ENCODE data around the gene TPSG1. TPM values are rescaled to one million over a fixed set of nuclear protein-coding genes. Genes with fewer than 3 reads are reported as not detected.

TPSG1 gene
- total and polyA plus RNA-seq, 2 of the 13 experiments (the other 11 are each of a cell fraction or from before 2014, with no cell fraction given): not detected

- TF ChIP-seq ZFAT (CRISPR knock-in tag; conservative IDR thresholded peaks at IDR 0.05) (peak; percentile 76; the same call in 1 of the 2 replicates), BCL6 (CRISPR knock-in tag; IDR thresholded peaks at IDR 0.05) (peak; percentile 23; the same call in 1 of the 2 replicates), FOSL2 (CRISPR knock-in tag; IDR thresholded peaks at IDR 0.05) (0 out of 2 replicates have a peak, but pooled peaks have one; percentile 27), CBFB (CRISPR knock-in tag; IDR thresholded peaks at IDR 0.05) (no peak), PITX1 (CRISPR knock-in tag; IDR thresholded peaks at IDR 0.05) (peak; percentile 50), ZKSCAN8 (CRISPR knock-in tag; IDR thresholded peaks at IDR 0.05; ENCODE audit: borderline replicate concordance) (no peak), SRSF1 (optimal IDR thresholded peaks at IDR 0.05; ENCODE audit: low read depth, low read length) (no peak), KLF11 (CRISPR knock-in tag; IDR thresholded peaks at IDR 0.05) (0 out of 2 replicates have a peak, but pooled peaks have one; percentile 49), ZMAT3 (CRISPR knock-in tag; conservative IDR thresholded peaks at IDR 0.05) (peak; percentile 96), ZNF782 (CRISPR knock-in tag; IDR thresholded peaks at IDR 0.05; ENCODE audit: borderline replicate concordance) (peak; percentile 62; the same call in 1 of the 2 replicates), GABPB1 (CRISPR knock-in tag; IDR thresholded peaks at IDR 0.05) (peak; percentile 51; the same call in 1 of the 2 replicates), ZNF816 (CRISPR knock-in tag; IDR thresholded peaks at IDR 0.05; ENCODE audit: borderline replicate concordance) (peak; percentile 74), TFDP2 (CRISPR knock-in tag; IDR thresholded peaks at IDR 0.05) (0 out of 2 replicates have a peak, but pooled peaks have one; percentile 20), EHMT2 (IDR thresholded peaks at IDR 0.05; ENCODE audit: borderline replicate concordance, low read depth, low read length) (peak; percentile 90; the same call in 1 of the 2 replicates), DPF2 (CRISPR knock-in tag; IDR thresholded peaks at IDR 0.05; ENCODE audit: borderline replicate concordance, low read depth) (no peak), ATF7 (IDR thresholded peaks at IDR 0.05) (no peak), ATF7 (CRISPR knock-in tag; IDR thresholded peaks at IDR 0.05) (0 out of 2 replicates have a peak, but pooled peaks have one; percentile 35), ARNTL (CRISPR knock-in tag; IDR thresholded peaks at IDR 0.05) (peak; percentile 74)
- TF ChIP-seq, protein P1, sequence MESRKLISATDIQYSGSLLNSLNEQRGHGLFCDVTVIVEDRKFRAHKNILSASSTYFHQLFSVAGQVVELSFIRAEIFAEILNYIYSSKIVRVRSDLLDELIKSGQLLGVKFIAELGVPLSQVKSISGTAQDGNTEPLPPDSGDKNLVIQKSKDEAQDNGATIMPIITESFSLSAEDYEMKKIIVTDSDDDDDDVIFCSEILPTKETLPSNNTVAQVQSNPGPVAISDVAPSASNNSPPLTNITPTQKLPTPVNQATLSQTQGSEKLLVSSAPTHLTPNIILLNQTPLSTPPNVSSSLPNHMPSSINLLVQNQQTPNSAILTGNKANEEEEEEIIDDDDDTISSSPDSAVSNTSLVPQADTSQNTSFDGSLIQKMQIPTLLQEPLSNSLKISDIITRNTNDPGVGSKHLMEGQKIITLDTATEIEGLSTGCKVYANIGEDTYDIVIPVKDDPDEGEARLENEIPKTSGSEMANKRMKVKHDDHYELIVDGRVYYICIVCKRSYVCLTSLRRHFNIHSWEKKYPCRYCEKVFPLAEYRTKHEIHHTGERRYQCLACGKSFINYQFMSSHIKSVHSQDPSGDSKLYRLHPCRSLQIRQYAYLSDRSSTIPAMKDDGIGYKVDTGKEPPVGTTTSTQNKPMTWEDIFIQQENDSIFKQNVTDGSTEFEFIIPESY (CRISPR knock-in tag; IDR thresholded peaks at IDR 0.05): no peak
- TF ChIP-seq, protein P2, sequence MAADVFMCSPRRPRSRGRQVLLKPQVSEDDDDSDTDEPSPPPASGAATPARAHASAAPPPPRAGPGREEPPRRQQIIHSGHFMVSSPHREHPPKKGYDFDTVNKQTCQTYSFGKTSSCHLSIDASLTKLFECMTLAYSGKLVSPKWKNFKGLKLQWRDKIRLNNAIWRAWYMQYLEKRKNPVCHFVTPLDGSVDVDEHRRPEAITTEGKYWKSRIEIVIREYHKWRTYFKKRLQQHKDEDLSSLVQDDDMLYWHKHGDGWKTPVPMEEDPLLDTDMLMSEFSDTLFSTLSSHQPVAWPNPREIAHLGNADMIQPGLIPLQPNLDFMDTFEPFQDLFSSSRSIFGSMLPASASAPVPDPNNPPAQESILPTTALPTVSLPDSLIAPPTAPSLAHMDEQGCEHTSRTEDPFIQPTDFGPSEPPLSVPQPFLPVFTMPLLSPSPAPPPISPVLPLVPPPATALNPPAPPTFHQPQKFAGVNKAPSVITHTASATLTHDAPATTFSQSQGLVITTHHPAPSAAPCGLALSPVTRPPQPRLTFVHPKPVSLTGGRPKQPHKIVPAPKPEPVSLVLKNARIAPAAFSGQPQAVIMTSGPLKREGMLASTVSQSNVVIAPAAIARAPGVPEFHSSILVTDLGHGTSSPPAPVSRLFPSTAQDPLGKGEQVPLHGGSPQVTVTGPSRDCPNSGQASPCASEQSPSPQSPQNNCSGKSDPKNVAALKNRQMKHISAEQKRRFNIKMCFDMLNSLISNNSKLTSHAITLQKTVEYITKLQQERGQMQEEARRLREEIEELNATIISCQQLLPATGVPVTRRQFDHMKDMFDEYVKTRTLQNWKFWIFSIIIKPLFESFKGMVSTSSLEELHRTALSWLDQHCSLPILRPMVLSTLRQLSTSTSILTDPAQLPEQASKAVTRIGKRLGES (CRISPR knock-in tag; IDR thresholded peaks at IDR 0.05; ENCODE audit: borderline replicate concordance): peak; percentile 75; the same call in 1 of the 2 replicates
- TF ChIP-seq, protein P3, sequence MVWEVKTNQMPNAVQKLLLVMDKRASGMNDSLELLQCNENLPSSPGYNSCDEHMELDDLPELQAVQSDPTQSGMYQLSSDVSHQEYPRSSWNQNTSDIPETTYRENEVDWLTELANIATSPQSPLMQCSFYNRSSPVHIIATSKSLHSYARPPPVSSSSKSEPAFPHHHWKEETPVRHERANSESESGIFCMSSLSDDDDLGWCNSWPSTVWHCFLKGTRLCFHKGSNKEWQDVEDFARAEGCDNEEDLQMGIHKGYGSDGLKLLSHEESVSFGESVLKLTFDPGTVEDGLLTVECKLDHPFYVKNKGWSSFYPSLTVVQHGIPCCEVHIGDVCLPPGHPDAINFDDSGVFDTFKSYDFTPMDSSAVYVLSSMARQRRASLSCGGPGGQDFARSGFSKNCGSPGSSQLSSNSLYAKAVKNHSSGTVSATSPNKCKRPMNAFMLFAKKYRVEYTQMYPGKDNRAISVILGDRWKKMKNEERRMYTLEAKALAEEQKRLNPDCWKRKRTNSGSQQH (CRISPR knock-in tag; IDR thresholded peaks at IDR 0.05; ENCODE audit: low read depth): 0 out of 2 replicates have a peak, but pooled peaks have one; percentile 39
These were observed 36.5 kb downstream of the TPSG1 start (continued) for GRCh38 chr16:1188432-1189189.

Data from HepG2 (cell line).